A673 (cell line): ENCODE results near the gene GTPBP1. TPM values are rescaled to one million over a fixed set of nuclear protein-coding genes. Genes with fewer than 3 reads are reported as not detected.

ENCODE experiments used
- BruUV-seq: library from RNA; stranded (reverse); fragments of 400-500 nt; replicated peaks from 2 replicates; lab custom pipeline; 2021; lab: Mats Ljungman, UMichigan
- CTCF ChIA-PET: fragments of 300-600 bp; sonication (Branson Sonifier 250); formaldehyde crosslinking; loops from one replicate; lab custom pipeline; 2022; ENCODE audit warnings: antibody characterized with exemption; lab: Charles Lee
- POLR2A ChIA-PET: fragments of 300-600 bp; sonication (Branson Sonifier 250); formaldehyde crosslinking; loops from one replicate; lab custom pipeline; 2022; ENCODE audit warnings: antibody characterized with exemption; ENCODE audit not compliant: low non-redundant PET; lab: Charles Lee
- DNase-seq: peaks from one replicate; pipeline ENCODE4 v3.0.0-alpha.2; 2015; ENCODE audit warnings: low spot score
- H3K27ac ChIP-seq: fragments of 200-600 bp; sonication (generic); 2 replicates; pipeline ENCODE4 v1.5.1; 2016; ENCODE audit warnings: mixed run types, low read depth, mild to moderate bottlenecking, mixed read lengths, antibody characterized with exemption, low read length; ENCODE audit not compliant: poor library complexity, severe bottlenecking
- H3K27me3 ChIP-seq: fragments of 200-600 bp; sonication (generic); replicated peaks from 2 replicates; pipeline ENCODE4 v1.6.1; 2017; ENCODE audit warnings: mixed run types, low read depth, mild to moderate bottlenecking, mixed read lengths, antibody characterized with exemption, low read length; ENCODE audit not compliant: insufficient read depth, poor library complexity
- H3K36me3 ChIP-seq: fragments of 200-600 bp; sonication (generic); 2 replicates; pipeline ENCODE4 v1.6.1; 2016; ENCODE audit warnings: mixed run types, mild to moderate bottlenecking, mixed read lengths, antibody characterized with exemption, low read length; ENCODE audit not compliant: insufficient read depth, poor library complexity, severe bottlenecking
- H3K4me1 ChIP-seq: fragments of 200-600 bp; sonication (generic); 2 replicates; pipeline ENCODE4 v1.6.1; 2017; ENCODE audit warnings: mixed run types, mild to moderate bottlenecking, mixed read lengths, antibody characterized with exemption, low read length; ENCODE audit not compliant: insufficient read depth, poor library complexity, severe bottlenecking
- H3K4me3 ChIP-seq: fragments of 200-600 bp; sonication (generic); 2 replicates; pipeline ENCODE4 v1.5.1; 2016; ENCODE audit warnings: low read depth, mixed run types, mild to moderate bottlenecking, mixed read lengths, low read length; ENCODE audit not compliant: poor library complexity, severe bottlenecking
- H3K9me3 ChIP-seq: fragments of 200-600 bp; sonication (generic); 2 replicates; pipeline ENCODE4 v1.6.1; 2016; ENCODE audit warnings: mixed run types, low read depth, mild to moderate bottlenecking, mixed read lengths, antibody characterized with exemption, low read length; ENCODE audit not compliant: poor library complexity, severe bottlenecking
- CTCF ChIP-seq: fragments of 300-800, 200-600 bp; sonication (generic); conservative IDR thresholded peaks from 2 replicates; pipeline ENCODE4 v1.5.1; 2017; ENCODE audit warnings: low read depth, mild to moderate bottlenecking, antibody characterized with exemption, low read length, moderate library complexity, mixed read lengths
- EZH2 ChIP-seq: fragments of 200-600 bp; sonication (generic); IDR thresholded peaks from 2 replicates; pipeline ENCODE4 v1.6.1; 2017; ENCODE audit warnings: borderline replicate concordance, low read depth, mild to moderate bottlenecking, mixed read lengths, antibody characterized with exemption, low read length; ENCODE audit not compliant: poor library complexity, severe bottlenecking
- intact Hi-C: fragments of 100-400 bp; cut with micrococcal nuclease; formaldehyde crosslinking; loops from one replicate; pipeline ENCODE4 v1.10.0; 2022; ENCODE audit not compliant: unreplicated experiment
- total RNA-seq: library from RNA; stranded (reverse); gene quantifications from 2 replicates; pipeline ENCODE4 v1.2.3, GENCODE V29; 2021

Gene GTPBP1
- total RNA-seq, 1 experiment from 2014 or later: 88.2 TPM

GRCh38 chr22:38761202-38762162 lies 55.7 kb downstream of the GTPBP1 start:
- H3K27me3 ChIP-seq: no peaks in the 10 kb centered on the region
- peaks cover 63% of the 10 kb centered on the region for H3K4me1 ChIP-seq
- no peak for DNase-seq
- no TSS peak for BruUV-seq
- CTCF ChIA-PET: no interaction called here
- POLR2A ChIA-PET: no interaction called here
- H3K27ac ChIP-seq: peak overlapping the region; percentile 27
- H3K9me3 ChIP-seq: no peaks in the 10 kb centered on the region
- intact Hi-C loops: no loop called here
- H3K36me3 ChIP-seq: no peaks in the 10 kb centered on the region
- no peak for TF ChIP-seq EZH2
- TF ChIP-seq CTCF: no peak
- H3K4me3 ChIP-seq: no peak overlapping the region

GRCh38 chr22:38762551-38762983 lies 56.8 kb downstream of the GTPBP1 start:
- Histone ChIP-seq H3K4me3 (no peak overlapping the region), H3K36me3 (no peaks in the 10 kb centered on the region), H3K27me3 (no peaks in the 10 kb centered on the region), H3K9me3 (no peaks in the 10 kb centered on the region), H3K27ac (peak overlapping the region; percentile 27), H3K4me1 (peaks cover 54% of the 10 kb centered on the region)
- intact Hi-C loops: no loop called here
- no TSS peak for BruUV-seq
- CTCF ChIA-PET: interaction anchor here (0.7 kb wide), 1 partner anchor 946 kb away, joined by 4 read pairs; no protein-coding TSS in a partner anchor
- POLR2A ChIA-PET: no interaction called here
- peak; percentile 43 for DNase-seq
- TF ChIP-seq CTCF: no peak
- TF ChIP-seq EZH2: no peak

- Histone ChIP-seq H3K36me3 (no peaks in the 10 kb centered on the region), H3K4me3 (no peak overlapping the region), H3K4me1 (peaks cover 42% of the 10 kb centered on the region), H3K9me3 (no peaks in the 10 kb centered on the region), H3K27me3 (no peaks in the 10 kb centered on the region), H3K27ac (peak overlapping the region; percentile 7)
- no peak for TF ChIP-seq EZH2
- peak; percentile 94 for TF ChIP-seq CTCF
- POLR2A ChIA-PET: no interaction called here
- intact Hi-C loops: loop anchor here (5.0 kb wide), 2 partner anchors 36 to 351 kb away; no protein-coding TSS in a partner anchor
- CTCF ChIA-PET: interaction anchor here (0.5 to 1.2 kb wide), 8 partner anchors 12 to 714 kb away, joined by 3 to 8 read pairs (median 4); no protein-coding TSS in a partner anchor
- no TSS peak for BruUV-seq
- DNase-seq: peak; percentile 79
Observed at GRCh38 chr22:38766076-38766777, 60.5 kb downstream of the GTPBP1 start.
